ENCODE data around the gene SIRPD. TPM values are rescaled to one million over a fixed set of nuclear protein-coding genes. Genes with fewer than 3 reads are reported as not detected.

The SIRPD gene
- total RNA-seq, result not detected in 2 replicates

DNA sequence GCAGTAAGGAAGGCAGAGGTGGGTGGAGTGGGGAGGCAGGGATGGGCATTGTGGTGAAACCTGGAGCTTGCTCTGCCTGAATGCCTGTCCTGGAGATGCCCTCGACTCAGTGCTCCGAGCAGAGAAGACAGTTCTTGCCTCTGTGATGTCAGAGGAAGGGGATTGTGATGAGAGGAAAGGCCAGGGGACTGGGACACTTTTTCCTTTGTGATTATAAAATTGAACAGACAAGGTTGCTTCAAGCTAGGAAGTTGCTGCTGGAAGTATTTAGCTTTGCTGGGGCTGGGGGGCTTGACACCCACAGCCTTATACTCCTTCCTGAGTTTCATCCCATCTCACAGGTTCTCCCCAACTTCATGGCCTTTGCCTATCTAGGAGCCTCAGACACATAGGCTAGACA, at the start of gene SIRPD:
TSS of gene SIRPD (minus strand) at position 101 of the 400 bp plus-strand sequence. CDS start at position 49, 52 bp downstream.

DNA sequence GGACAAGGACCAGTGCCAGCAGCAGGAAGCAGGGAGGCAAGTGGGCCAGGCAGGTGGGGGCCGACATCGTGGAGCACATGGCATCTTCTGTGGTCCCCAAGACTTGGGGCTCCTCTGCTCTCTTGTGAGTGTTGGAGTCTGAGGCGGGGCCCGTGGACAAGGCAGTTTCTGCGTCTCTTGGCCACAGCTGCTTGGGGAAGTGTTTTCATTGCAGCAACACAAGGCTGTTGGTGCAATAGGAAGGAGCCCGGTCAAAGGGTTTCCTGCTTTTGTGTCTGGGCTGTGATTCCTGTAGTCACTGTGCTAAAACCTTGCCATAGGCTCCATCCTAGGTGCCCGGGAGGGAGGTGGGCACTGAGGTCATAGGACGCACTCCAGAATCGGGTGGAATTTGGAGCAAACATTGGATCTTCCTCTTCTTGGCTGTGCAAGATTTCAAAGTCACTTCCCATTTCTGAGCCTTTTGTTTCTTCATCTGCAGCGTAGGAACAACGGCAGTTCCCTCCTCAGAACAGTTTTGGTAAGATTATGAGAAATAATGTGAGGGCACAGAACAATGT, 66.1 kb downstream of the SIRPD start, which contains the start of gene SIRPB2:
TSS of gene SIRPB2 (minus strand) at position 140 of the 560 bp plus-strand sequence. CDS start at position 79, 61 bp downstream.

Other genes starting within 250 kb of the SIRPD start
- gene SDCBP2, start 228.6 kb downstream of the SIRPD start, total RNA-seq, result 23.1 and 65.3 TPM in 2 replicates
- 89.5 and 116 TPM in 2 replicates for gene FKBP1A, start 164.7 kb downstream of the SIRPD start, total RNA-seq
- gene NSFL1C, start 90.9 kb downstream of the SIRPD start, total RNA-seq, result 19.1 and 39.6 TPM in 2 replicates
- under 0.01 and 0.21 TPM in 2 replicates for gene SIRPB2, start 66.3 kb downstream of the SIRPD start, total RNA-seq
- not detected in 2 replicates for gene SIRPB1, start 62.3 kb upstream of the SIRPD start, total RNA-seq
- not detected in 2 replicates for gene SIRPG, start 100.1 kb upstream of the SIRPD start, total RNA-seq